Right cardiac atrium (tissue), 5 donors: ENCODE data around the gene MCHR1. TPM values are rescaled to one million over a fixed set of nuclear protein-coding genes. Genes with fewer than 3 reads are reported as not detected.

ENCODE experiments used
- ATAC-seq, 2 donors: fragments of 200-7000 bp; cut with Tn5 transposase; one replicate each; pipeline versions ENCODE4 v1.8.0 to v1.9.1; 2020; ENCODE audit warnings: moderate library complexity in 2 of 2, mild to moderate bottlenecking in 1 of 2
- DNase-seq, 3 donors: peaks; one replicate each; pipeline ENCODE4 v3.0.0-alpha.2; 2020
- H3K27ac ChIP-seq: one replicate; pipeline ENCODE4 v1.5.1; 2013; ENCODE audit warnings: mild to moderate bottlenecking, low read length, control low read depth, moderate library complexity
- H3K27me3 ChIP-seq: one replicate; pipeline ENCODE4 v1.6.1; 2013; ENCODE audit not compliant: control insufficient read depth, insufficient read depth
- H3K4me1 ChIP-seq: one replicate; pipeline ENCODE4 v1.6.1; 2013; ENCODE audit warnings: low read length; ENCODE audit not compliant: control insufficient read depth, insufficient read depth
- H3K4me3 ChIP-seq: one replicate; pipeline ENCODE4 v1.5.1; 2013; ENCODE audit warnings: low read length, control low read depth
- H3K9me3 ChIP-seq: one replicate; pipeline ENCODE4 v1.6.1; 2013; ENCODE audit warnings: low read length; ENCODE audit not compliant: control insufficient read depth
- WGBS: extraction: QIAGEN DNeasy Blood & Tissue Kit; methylation state at CpG from one replicate; pipeline ENCODE4 v1.1.7; 2013; 5-methylcytosine and 5-hydroxymethylcytosine counted together
- intact Hi-C, 4 donors: fragments of 100-400 bp; cut with DNase I; formaldehyde crosslinking; loops; one replicate each; pipeline versions ENCODE4 v1.11.0 to v1.14.0; 2022 to 2023
- long read RNA-seq, 4 donors: library from polyadenylated mRNA; unstranded; transcript quantifications; one replicate each; pipeline ENCODE4 v2.0.0, GENCODE V29; 2020 to 2021
- polyA plus RNA-seq: library from polyadenylated mRNA; stranded (reverse); fragments of 200-250 nt; gene quantifications from one replicate; pipeline ENCODE4 v1.2.3, GENCODE V29; 2013
- total RNA-seq, 4 donors: library from RNA; stranded (reverse); fragmentation: NEBNext Ultra II Directional; extraction: Animal tissue kit (Norgen Biotek cat#: 25700); gene quantifications; one replicate each; pipeline ENCODE4 v1.2.1, GENCODE V29; 2021
- donor health status: healthy with polysubstance abuse.
- donor health status: DM: no; HTN: yes; CAD: no.
- donor health status: DM: no; HTN: no; CAD: no.
- donor health status: DM: no; HTN: yes; CAD: no; lungs with severe emphysema.
- donor health status: DM: yes; HTN: yes; CAD: no.

The MCHR1 gene, protein sequence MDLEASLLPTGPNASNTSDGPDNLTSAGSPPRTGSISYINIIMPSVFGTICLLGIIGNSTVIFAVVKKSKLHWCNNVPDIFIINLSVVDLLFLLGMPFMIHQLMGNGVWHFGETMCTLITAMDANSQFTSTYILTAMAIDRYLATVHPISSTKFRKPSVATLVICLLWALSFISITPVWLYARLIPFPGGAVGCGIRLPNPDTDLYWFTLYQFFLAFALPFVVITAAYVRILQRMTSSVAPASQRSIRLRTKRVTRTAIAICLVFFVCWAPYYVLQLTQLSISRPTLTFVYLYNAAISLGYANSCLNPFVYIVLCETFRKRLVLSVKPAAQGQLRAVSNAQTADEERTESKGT
- total RNA-seq (1 to 10 TPM; 1.3 to 3.2 (median 2.1) TPM), polyA plus RNA-seq (2.0 TPM)
- long read RNA-seq, donor 1, partial matches to known transcripts: 2 of 2 reads
- long read RNA-seq, donor 1, other reads (novel, unspliced or antisense): 0 of 2 reads
- long read RNA-seq, donor 2: 0 reads
- long read RNA-seq, donor 3: 0 reads
- long read RNA-seq, donor 4, partial matches to known transcripts: 0 of 4 reads
- long read RNA-seq, donor 4, other reads (novel, unspliced or antisense): 2 of 4 reads

DNA sequence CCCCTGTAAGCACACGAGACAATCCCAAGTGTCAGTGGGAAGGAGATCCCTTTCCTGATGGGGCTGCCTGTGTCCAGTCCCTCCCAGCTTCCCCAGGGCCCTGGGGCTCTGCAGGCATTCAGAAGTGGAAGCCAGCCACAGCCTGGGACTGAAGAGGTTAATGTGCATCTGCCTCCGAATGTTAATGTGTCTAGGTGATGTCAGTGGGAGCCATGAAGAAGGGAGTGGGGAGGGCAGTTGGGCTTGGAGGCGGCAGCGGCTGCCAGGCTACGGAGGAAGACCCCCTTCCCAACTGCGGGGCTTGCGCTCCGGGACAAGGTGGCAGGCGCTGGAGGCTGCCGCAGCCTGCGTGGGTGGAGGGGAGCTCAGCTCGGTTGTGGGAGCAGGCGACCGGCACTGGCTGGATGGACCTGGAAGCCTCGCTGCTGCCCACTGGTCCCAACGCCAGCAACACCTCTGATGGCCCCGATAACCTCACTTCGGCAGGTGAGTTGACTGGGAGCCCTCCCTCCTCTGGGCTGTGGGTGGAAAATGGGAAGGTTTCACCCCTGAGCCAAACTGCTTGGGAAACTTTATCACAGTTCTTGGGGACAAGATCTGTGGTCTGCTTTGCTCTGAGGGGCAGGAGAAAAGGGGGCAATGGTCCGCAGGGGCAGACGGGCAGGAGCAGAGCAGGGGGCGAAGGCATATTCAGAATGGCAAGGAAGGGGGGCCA lies at the start of gene MCHR1:
TSS of gene MCHR1 (plus strand) at position 236 of the 715 bp plus-strand sequence. CDS start at position 405, 169 bp downstream.
- intact Hi-C loops: no loop called here
- DNase-seq (no peak), ATAC-seq (peak; percentile 33 to 35)
- H3K27ac ChIP-seq: peak within 1 kb of the TSS; percentile 22
- peaks cover 8% of the 10 kb centered on the region for H3K4me1 ChIP-seq
- H3K9me3 ChIP-seq: no peaks in the 10 kb centered on the region
- H3K27me3 ChIP-seq: no peaks in the 10 kb centered on the region
- H3K4me3 ChIP-seq: peak within 1 kb of the TSS; percentile 36
- 10% methylated on average over 21 of the region's 21 CpGs for WGBS

DNA sequence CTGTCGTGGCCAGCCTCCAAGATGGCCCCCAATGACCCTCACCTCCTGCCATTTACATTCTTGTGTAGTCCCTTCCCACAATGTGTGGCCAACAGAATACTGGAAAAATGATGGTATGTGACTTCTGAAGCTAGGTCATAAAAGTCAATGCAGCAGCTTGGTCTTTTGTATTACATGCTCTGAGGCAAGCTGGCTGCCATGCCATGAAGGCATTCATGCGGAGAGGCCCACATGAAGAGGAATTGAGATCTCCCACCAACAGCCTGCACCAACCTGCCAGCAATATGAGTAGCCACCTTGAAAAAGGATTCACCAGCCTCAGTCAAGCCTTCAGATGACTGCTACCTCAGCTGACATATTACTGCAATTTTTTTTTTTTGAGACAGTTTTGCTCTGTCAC lies 47.4 kb upstream of the MCHR1 start:
- 96% methylated on average over 2 of the region's 2 CpGs for WGBS
- H3K9me3 ChIP-seq: no peaks in the 10 kb centered on the region
- no peaks in the 10 kb centered on the region for H3K27me3 ChIP-seq
- no peak overlapping the region for H3K4me3 ChIP-seq
- DNase-seq: no peak
- H3K27ac ChIP-seq: no peak overlapping the region
- H3K4me1 ChIP-seq: peaks cover 3% of the 10 kb centered on the region
- intact Hi-C loops: no loop called here
- no peak for ATAC-seq

DNA sequence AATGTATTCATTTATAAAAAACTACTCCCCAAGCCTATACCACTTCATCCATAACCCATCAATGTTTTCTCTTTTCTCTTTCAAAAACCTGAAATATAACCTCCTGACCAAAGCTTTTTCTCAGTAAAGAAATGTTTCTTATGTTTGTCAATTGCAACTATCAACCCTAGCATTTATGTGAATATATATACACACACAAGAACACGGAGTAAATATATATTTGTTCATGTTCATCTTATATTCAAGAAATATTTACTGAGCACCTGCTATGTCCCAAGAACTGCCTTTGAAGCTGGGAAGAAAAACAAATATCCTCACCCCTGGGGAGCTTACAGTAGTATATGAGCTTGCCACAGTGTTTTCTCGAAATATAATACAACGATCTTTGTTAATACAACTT lies 46.2 kb upstream of the MCHR1 start:
- H3K4me1 ChIP-seq: peaks cover 5% of the 10 kb centered on the region
- intact Hi-C loops: no loop called here
- ATAC-seq: no peak
- H3K27me3 ChIP-seq: no peaks in the 10 kb centered on the region
- 96% methylated on average over 3 of the region's 3 CpGs for WGBS
- H3K9me3 ChIP-seq: no peaks in the 10 kb centered on the region
- no peak overlapping the region for H3K4me3 ChIP-seq
- DNase-seq: no peak
- no peak overlapping the region for H3K27ac ChIP-seq

DNA sequence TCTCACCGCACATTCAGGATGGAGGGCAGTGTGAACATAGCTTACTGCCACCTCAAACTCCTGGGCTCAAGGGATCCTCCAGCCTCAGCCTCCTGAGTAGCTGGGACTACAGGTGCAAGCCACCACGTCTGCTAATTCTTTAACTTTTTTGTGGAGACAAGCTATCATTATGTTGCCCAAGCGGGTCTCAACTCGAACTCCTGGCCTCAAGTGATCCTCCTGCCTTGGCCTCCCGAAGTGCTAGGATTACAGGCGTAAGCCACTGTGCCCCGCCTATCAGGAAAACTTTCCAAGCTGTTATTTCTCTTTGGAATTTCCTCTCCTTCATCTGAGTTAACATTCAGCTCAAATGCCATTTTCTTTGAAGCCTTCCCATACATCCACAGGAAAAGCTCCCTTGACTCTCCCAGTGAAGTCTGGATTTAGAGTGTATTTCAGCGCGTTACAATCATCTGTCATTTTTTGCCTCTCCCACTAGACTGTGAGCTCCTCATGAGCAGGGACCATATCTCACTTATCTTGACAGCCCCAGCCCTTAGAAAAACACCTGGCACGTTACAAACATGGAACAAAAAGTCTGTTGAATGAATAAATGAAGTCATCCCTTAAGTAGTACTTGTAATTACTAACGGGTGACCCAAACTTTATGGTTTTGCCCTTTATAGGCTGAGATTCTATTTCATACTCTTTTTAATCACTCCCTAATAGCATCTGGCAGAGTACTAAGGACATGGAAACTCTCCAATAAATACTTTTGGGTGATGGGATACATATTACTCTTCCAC lies 45.0 kb upstream of the MCHR1 start:
- Histone ChIP-seq H3K4me1 (peaks cover 4% of the 10 kb centered on the region), H3K27me3 (no peaks in the 10 kb centered on the region), H3K9me3 (no peaks in the 10 kb centered on the region), H3K27ac (peak overlapping the region; percentile 19), H3K4me3 (peak overlapping the region; percentile 81)
- WGBS: 65% methylated on average over 11 of the region's 11 CpGs
- intact Hi-C loops: no loop called here
- DNase-seq (no peak), ATAC-seq (no peak)

DNA sequence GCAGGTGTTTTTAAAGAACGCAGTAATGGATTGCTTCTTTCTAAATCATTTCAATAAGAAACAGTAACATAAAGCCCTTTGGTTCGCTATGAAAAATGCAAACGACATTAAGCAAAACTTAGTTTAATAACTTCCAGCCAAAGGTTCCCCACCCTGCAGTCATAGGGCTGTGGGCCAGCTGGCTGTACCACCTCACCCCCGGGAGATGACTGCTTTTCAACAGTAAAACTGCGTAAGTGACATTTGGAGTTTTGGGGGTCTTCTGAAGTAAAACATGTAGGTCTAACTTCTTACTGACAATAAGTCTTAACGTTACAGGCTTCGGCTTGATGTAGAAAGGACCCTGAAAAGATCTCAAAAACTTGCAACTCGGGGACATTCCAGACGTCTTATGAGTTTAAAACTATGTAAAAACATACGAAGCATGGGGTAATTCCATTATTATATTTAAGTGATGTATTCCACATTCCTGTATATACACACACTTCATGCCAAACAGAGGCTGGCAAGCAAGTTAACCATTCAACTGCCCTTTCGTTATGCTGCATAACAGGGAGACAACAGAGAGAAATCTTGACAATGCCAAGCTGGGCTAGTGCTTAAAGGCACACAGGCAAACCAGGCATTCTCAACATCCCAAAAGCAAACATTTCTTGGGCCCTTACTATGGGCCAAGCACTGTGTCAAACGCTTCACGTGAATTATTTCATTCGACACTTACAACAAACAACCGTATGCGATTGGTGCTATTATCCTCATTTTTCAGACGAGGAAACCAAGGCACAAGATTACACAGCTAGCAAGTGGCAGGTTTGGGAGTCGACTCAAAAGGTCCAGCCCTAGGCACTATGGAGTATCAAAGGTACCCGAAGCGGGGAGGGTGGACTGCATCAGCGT lies 44.0 kb upstream of the MCHR1 start:
- peaks cover 4% of the 10 kb centered on the region for H3K4me1 ChIP-seq
- H3K4me3 ChIP-seq: peak overlapping the region; percentile 81
- intact Hi-C loops: loop anchor here in 1 of 4 donors (5.0 kb wide), 2 partner anchors 123 to 203 kb away; no protein-coding TSS in a partner anchor
- 20% methylated on average over 21 of the region's 21 CpGs for WGBS
- no peaks in the 10 kb centered on the region for H3K27me3 ChIP-seq
- H3K27ac ChIP-seq: peak overlapping the region; percentile 43
- DNase-seq (peak; percentile 66 to 88 (median 83)), ATAC-seq (no peak)
- H3K9me3 ChIP-seq: no peaks in the 10 kb centered on the region

DNA sequence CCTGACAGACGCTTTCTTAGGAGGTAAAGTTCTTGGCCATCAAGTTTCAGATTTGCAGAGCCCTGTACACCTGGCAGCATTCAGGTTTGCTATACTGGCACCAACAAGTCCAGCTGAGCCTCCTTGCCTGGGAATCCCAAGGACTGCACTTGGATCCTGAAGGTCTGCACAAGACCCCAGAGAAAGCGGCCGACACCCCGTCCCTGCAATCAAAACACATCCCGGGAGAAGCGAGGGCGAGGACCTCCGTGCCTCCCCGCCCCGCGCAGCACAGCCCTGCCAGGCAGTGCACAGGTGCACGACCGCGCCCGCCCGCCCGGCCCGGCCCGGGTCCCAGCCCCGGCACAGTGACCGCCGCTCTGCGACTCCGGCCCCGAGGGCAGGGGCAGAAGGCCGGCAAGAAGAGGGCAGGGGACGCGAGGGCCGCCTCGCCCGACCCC lies 43.3 kb upstream of the MCHR1 start:
- Histone ChIP-seq H3K27ac (peak overlapping the region; percentile 80), H3K9me3 (no peaks in the 10 kb centered on the region), H3K27me3 (no peaks in the 10 kb centered on the region), H3K4me3 (peak overlapping the region; percentile 81), H3K4me1 (peaks cover 4% of the 10 kb centered on the region)
- under 1% methylated on average over 31 of the region's 31 CpGs for WGBS
- intact Hi-C loops: loop anchor here in 1 of 4 donors (5.0 kb wide), 2 partner anchors 124 to 204 kb away; no protein-coding TSS in a partner anchor
- DNase-seq (peak in 1 of 3 donors; percentile 26), ATAC-seq (peak; percentile 17 to 26)

DNA sequence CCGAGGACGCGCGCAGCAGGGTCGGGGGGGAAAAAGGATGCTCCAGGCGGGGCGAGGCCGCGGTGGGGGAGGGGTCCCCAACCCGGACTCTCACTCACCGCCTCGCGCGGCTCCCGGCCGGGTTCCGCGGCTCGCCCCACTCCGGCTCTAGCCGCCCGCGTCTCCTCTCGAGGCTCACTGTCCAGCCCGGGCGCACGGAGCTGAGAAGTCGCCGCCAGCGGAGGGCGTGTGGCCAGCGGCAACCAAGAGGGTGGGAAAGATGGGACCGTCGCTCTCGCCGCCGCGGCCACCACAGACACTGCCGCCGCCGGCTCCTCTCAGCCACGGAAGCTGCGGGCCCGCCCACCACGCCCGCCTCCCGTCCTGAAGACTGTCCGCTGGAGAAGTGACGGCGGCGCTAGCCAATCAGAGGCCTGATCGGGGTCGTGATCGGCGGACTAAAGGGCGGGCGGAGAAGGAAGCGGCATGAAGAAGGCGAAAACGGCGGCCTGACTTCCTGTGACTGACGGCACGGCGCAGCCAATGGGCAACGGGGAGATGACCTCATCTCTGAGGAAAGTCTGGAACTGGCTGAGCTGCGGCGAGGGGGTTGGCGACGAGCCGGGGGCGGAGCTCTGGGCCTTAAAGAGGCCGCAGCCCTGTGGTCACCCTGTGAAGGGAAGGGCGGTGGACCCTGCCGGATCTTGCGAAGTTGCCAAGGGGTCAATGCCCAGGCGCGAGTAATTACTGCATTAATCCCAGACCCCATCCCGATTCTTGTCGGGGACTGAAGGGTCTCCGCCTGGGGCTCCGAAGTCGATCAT lies 42.7 kb upstream of the MCHR1 start, which contains the start of gene MRTFA:
TSS of gene MRTFA (minus strand) at position 340 of the 803 bp plus-strand sequence.
- DNase-seq (peak; percentile 100), ATAC-seq (peak; percentile 98)
- Histone ChIP-seq H3K27me3 (no peaks in the 10 kb centered on the region), H3K4me1 (peaks cover 4% of the 10 kb centered on the region), H3K9me3 (no peaks in the 10 kb centered on the region), H3K27ac (peak within 1 kb of the TSS; percentile 86), H3K4me3 (peak within 1 kb of the TSS; percentile 81)
- under 1% methylated on average over 82 of the region's 82 CpGs for WGBS
- intact Hi-C loops: loop anchor here in 1 of 4 donors (5.0 kb wide), 2 partner anchors 124 to 204 kb away; no protein-coding TSS in a partner anchor

DNA sequence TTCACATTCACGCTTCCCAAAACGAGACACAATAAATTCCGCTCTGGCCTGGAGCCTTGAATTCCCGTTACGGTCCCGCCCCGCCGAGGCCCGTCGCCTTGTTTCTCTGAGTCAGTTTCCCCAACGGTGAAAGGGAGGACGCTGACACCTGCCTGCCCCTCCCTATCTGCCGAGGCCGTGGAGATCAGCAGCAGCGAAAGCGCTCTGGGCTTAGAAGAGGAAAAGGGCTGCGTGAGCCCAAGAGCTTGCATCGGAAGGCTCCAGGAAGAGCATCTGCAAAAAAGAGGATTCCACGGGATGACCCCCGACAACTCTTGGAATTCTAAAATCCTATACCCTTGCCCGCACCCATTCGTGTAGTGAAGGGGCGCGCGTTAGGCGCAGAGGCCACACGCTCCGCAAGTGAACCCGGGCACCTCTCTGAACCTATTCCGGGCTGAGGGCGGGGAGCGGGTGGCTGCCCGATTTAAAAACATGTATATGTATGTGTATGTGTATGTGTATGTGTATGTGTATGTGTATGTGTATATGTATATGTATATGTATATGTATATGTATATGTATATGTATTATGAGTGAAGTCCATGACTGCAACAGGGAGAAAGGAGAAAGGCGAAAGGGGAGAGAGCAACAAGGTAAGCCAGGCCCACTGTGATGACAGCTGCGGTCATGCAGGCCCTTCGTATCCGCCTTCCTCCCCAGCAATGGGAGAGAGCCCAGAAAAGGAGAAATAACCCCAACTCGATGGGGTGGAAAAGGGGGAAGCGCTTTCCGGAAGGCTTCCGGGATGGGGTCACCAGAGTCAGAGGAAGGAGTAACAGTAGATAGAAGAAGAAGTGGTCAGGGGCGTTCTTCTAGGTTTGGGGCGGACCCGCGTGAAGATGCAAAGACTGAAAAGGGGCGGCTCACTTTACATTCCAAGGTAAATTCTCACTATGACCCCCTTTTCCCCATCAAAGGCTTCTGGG lies 41.8 kb upstream of the MCHR1 start:
- DNase-seq: peak; percentile 40 to 77 (median 66)

More for the DNA sequence above, 41.8 kb upstream of the MCHR1 start:
- peak; percentile 26 to 43 for ATAC-seq
- WGBS: 19% methylated on average over 46 of the region's 46 CpGs
- H3K4me3 ChIP-seq: peak overlapping the region; percentile 76
- peak overlapping the region; percentile 86 for H3K27ac ChIP-seq
- peaks cover 4% of the 10 kb centered on the region for H3K4me1 ChIP-seq
- H3K27me3 ChIP-seq: no peaks in the 10 kb centered on the region
- intact Hi-C loops: loop anchor here in 1 of 4 donors (5.0 kb wide), 2 partner anchors 125 to 205 kb away; no protein-coding TSS in a partner anchor
- H3K9me3 ChIP-seq: no peaks in the 10 kb centered on the region
